GM12874 (cell line): Measurements from ENCODE around the gene TXK.

Source experiments
- CTCF ChIP-seq: IDR thresholded peaks from 2 replicates; pipeline ENCODE4 v1.5.1; 2011; ENCODE audit warnings: low read depth, mild to moderate bottlenecking, control low read depth, low read length, moderate library complexity; ENCODE audit not compliant: insufficient read depth

Gene TXK

GRCh38 chr4:48068182-48068581 is 65.9 kb downstream of the TXK start:
- TF ChIP-seq CTCF: no peak

- TF ChIP-seq CTCF: no peak
These were observed 66.5 kb downstream of the TXK start for GRCh38 chr4:48067536-48067935.

- TF ChIP-seq CTCF: no peak
These were observed 68.4 kb downstream of the TXK start for GRCh38 chr4:48065587-48066052.

GRCh38 chr4:48064349-48064748 is 69.7 kb downstream of the TXK start:
- TF ChIP-seq CTCF: no peak

GRCh38 chr4:48058617-48059530 is 75.2 kb downstream of the TXK start:
- no peak for TF ChIP-seq CTCF

GRCh38 chr4:48051078-48051477 is 83.0 kb downstream of the TXK start:
- no peak for TF ChIP-seq CTCF

GRCh38 chr4:48049483-48049882 is 84.6 kb downstream of the TXK start:
- TF ChIP-seq CTCF: no peak
